MM.1S (cell line): Measurements from ENCODE around the gene TNK1.

ENCODE experiments used
- DNase-seq: peaks from one replicate; pipeline ENCODE4 v3.0.0-alpha.2; 2015
- H2AFZ ChIP-seq: fragments of 300-600 bp; sonication (generic); 2 replicates; pipeline ENCODE4 v1.6.0; 2016; ENCODE audit warnings: antibody characterized with exemption, low read length
- H3F3A ChIP-seq: fragments of 300-600 bp; sonication (generic); 2 replicates; pipeline ENCODE4 v1.6.1; 2016; ENCODE audit warnings: mild to moderate bottlenecking, antibody characterized with exemption, low read length, moderate library complexity, mixed read lengths; ENCODE audit not compliant: insufficient read depth
- H3K27ac ChIP-seq: fragments of 300-600 bp; sonication (generic); 2 replicates; pipeline ENCODE4 v1.5.1; 2016; ENCODE audit warnings: mild to moderate bottlenecking, low read length
- H3K27me3 ChIP-seq: fragments of 300-600 bp; sonication (generic); replicated peaks from 2 replicates; pipeline ENCODE4 v1.6.0; 2016; ENCODE audit warnings: low read length; ENCODE audit not compliant: insufficient read depth
- H3K36me3 ChIP-seq: fragments of 300-600 bp; sonication (generic); replicated peaks from 2 replicates; pipeline ENCODE4 v1.6.1; 2016; ENCODE audit warnings: mild to moderate bottlenecking, low read length, mixed read lengths; ENCODE audit not compliant: insufficient read depth
- H3K4me1 ChIP-seq: fragments of 300-600 bp; sonication (generic); 2 replicates; pipeline ENCODE4 v1.6.1; 2016; ENCODE audit warnings: low read length, mixed read lengths
- H3K4me2 ChIP-seq: fragments of 300-600 bp; sonication (generic); 2 replicates; pipeline ENCODE4 v1.6.0; 2016; ENCODE audit warnings: low read depth, low read length
- H3K4me3 ChIP-seq: fragments of 300-600 bp; sonication (generic); 2 replicates; pipeline ENCODE4 v1.5.1; 2016; ENCODE audit warnings: low read length, mixed read lengths
- H3K79me2 ChIP-seq: fragments of 300-600 bp; sonication (generic); 2 replicates; pipeline ENCODE4 v1.6.1; 2016; ENCODE audit warnings: mixed run types, low read length, mixed read lengths
- H3K9ac ChIP-seq: fragments of 300-600 bp; sonication (generic); 2 replicates; pipeline ENCODE4 v1.6.1; 2016; ENCODE audit warnings: low read length, mixed read lengths
- H3K9me2 ChIP-seq: fragments of 300-600 bp; sonication (generic); replicated peaks from 2 replicates; pipeline ENCODE4 v1.6.1; 2016; ENCODE audit warnings: mild to moderate bottlenecking, low read length, mixed read lengths; ENCODE audit not compliant: insufficient read depth
- H3K9me3 ChIP-seq: fragments of 300-600 bp; sonication (generic); replicated peaks from 2 replicates; pipeline ENCODE4 v1.6.1; 2016; ENCODE audit warnings: mild to moderate bottlenecking, low read length, mixed read lengths; ENCODE audit not compliant: insufficient read depth
- H4K20me1 ChIP-seq: fragments of 300-600 bp; sonication (generic); 2 replicates; pipeline ENCODE4 v1.6.1; 2016; ENCODE audit warnings: mild to moderate bottlenecking, low read length, moderate library complexity, mixed read lengths; ENCODE audit not compliant: insufficient read depth
- CTCF ChIP-seq: fragments of 300-600 bp; sonication (generic); IDR thresholded peaks from 2 replicates; pipeline ENCODE4 v1.5.1; 2016; ENCODE audit warnings: antibody characterized with exemption, low read length, mixed read lengths
- EZH2 ChIP-seq: fragments of 300-600 bp; sonication (generic); optimal IDR thresholded peaks from 2 replicates; pipeline ENCODE3; 2017; ENCODE audit warnings: low read depth, mild to moderate bottlenecking, antibody characterized with exemption, low read length, mixed read lengths
- EZH2phosphoT487 ChIP-seq: fragments of 300-600 bp; sonication (generic); IDR thresholded peaks from 2 replicates; pipeline ENCODE4 v1.6.1; 2018; ENCODE audit warnings: antibody characterized with exemption, low read length

The TNK1 gene

DNA sequence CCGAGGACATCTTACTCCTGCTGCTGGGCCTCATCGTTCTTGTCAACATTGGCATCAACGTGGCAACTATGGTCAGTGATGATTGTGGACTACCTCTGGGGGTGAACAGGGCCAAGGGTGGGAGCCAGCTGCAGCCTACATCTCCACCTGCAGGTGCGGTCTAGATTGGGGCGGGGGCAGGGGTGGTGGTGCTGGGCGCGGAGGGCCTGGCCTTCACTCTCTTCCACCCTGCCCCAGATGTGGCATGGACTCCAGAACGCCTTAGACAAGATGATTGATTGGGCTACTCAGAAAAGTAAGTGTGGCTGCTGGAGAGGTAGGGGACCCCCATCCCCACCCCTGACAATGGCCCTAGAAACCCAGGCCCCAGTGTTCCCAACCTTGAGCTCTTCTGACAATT is 44.9 kb downstream of the TNK1 start:
- H3K79me2 ChIP-seq, result no peaks in the 10 kb centered on the region
- DNase-seq, result no peak
- H2AFZ ChIP-seq, result no peak overlapping the region
- no peaks in the 10 kb centered on the region for H3F3A ChIP-seq
- no peaks in the 10 kb centered on the region for H3K4me1 ChIP-seq
- no peak overlapping the region for H3K4me3 ChIP-seq
- no peak overlapping the region for H3K9ac ChIP-seq
- no peak for TF ChIP-seq CTCF
- TF ChIP-seq EZH2phosphoT487, result no peak
- TF ChIP-seq EZH2, result no peak
- no peaks in the 10 kb centered on the region for H3K36me3 ChIP-seq
- H3K9me2 ChIP-seq, result no peaks in the 10 kb centered on the region
- H3K4me2 ChIP-seq, result no peak overlapping the region
- no peak overlapping the region for H3K27ac ChIP-seq
- H4K20me1 ChIP-seq, result no peaks in the 10 kb centered on the region
- H3K27me3 ChIP-seq, result peaks cover 58% of the 10 kb centered on the region
- H3K9me3 ChIP-seq, result no peaks in the 10 kb centered on the region

- Histone ChIP-seq H2AFZ (no peak overlapping the region), H3K9me2 (no peaks in the 10 kb centered on the region), H3K4me3 (no peak overlapping the region), H3K27me3 (peaks cover 62% of the 10 kb centered on the region), H3F3A (no peaks in the 10 kb centered on the region), H3K4me2 (no peak overlapping the region), H3K79me2 (no peaks in the 10 kb centered on the region), H3K9me3 (no peaks in the 10 kb centered on the region), H4K20me1 (no peaks in the 10 kb centered on the region), H3K27ac (no peak overlapping the region), H3K36me3 (no peaks in the 10 kb centered on the region), H3K9ac (no peak overlapping the region), H3K4me1 (no peaks in the 10 kb centered on the region)
- DNase-seq, result no peak
- TF ChIP-seq EZH2phosphoT487 (no peak), EZH2 (no peak), CTCF (no peak)
These were observed 45.4 kb downstream of the TNK1 start for GRCh38 chr17:7426203-7426863.

DNA sequence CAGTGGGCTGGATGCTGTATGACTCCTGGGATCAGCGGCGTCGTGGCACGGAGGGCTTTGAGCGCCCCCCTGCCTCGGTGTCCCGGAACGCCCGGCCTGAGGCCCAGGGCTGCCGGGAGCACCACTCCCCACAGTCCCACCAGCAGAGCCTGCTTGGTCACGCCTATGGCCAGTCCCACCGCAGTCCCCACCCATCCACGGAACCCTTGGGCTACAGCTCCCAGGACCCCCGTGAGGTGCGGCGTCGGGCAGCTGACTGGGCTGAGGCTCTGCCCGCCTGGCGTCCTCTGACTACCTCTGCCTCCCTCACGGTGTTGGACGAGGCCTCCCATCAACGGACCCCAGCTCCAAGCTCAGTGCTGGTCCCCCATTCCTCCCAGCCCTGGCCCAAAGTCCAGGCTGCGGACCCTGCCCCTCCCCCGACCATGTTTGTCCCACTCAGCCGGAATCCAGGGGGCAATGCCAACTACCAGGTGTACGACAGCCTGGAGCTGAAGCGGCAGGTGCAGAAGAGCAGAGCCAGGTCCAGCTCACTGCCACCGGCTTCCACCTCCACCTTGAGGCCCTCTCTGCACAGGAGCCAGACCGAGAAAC is 46.1 kb downstream of the TNK1 start:
- Histone ChIP-seq H3K27me3 (peaks cover 62% of the 10 kb centered on the region), H2AFZ (no peak overlapping the region), H3K9me3 (no peaks in the 10 kb centered on the region), H3K79me2 (no peaks in the 10 kb centered on the region), H3K4me1 (no peaks in the 10 kb centered on the region), H3K9me2 (no peaks in the 10 kb centered on the region), H3F3A (no peaks in the 10 kb centered on the region), H3K36me3 (no peaks in the 10 kb centered on the region), H3K4me3 (no peak overlapping the region), H4K20me1 (no peaks in the 10 kb centered on the region), H3K27ac (no peak overlapping the region), H3K4me2 (no peak overlapping the region), H3K9ac (no peak overlapping the region)
- no peak for DNase-seq
- TF ChIP-seq CTCF, result no peak
- no peak for TF ChIP-seq EZH2phosphoT487
- no peak for TF ChIP-seq EZH2
